ENCODE results near the gene TEX30.
"Not testable (repeated sequence)": the region's sequence is repeated elsewhere in the genome, so short reads cannot be mapped to it uniquely, and the experiment has no call there.

Gene TEX30

GRCh38 chr13:102800145-102801041 lies 26.8 kb upstream of the TEX30 start:
- Histone ChIP-seq H3K36me3 (ENCODE audit: control insufficient read depth, insufficient read depth, low read length) (no peaks in the 10 kb centered on the region), H3K4me3 (ENCODE audit: low read length) (peak overlapping the region; percentile 67), H3K9me3 (ENCODE audit: control insufficient read depth, insufficient read depth, low read length) (no peaks in the 10 kb centered on the region), H3K27ac (ENCODE audit: low read length) (no peak overlapping the region), H3K27me3 (ENCODE audit: control insufficient read depth, insufficient read depth, low read length) (no peaks in the 10 kb centered on the region; the same call in 1 of the 2 replicates), H3K4me1 (ENCODE audit: control insufficient read depth, insufficient read depth, low read length) (no peaks in the 10 kb centered on the region)
- no peak for DNase-seq (ENCODE audit: low read depth, low spot score)
- WGBS (ENCODE audit: insufficient coverage, insufficient read length): no CpG with 5 or more reads among the region's 81 CpGs

- Histone ChIP-seq H3K27me3 (ENCODE audit: control insufficient read depth, insufficient read depth, low read length) (no peaks in the 10 kb centered on the region; the same call in 1 of the 2 replicates), H3K36me3 (ENCODE audit: control insufficient read depth, insufficient read depth, low read length) (no peaks in the 10 kb centered on the region), H3K27ac (ENCODE audit: low read length) (no peak overlapping the region), H3K9me3 (ENCODE audit: control insufficient read depth, insufficient read depth, low read length) (no peaks in the 10 kb centered on the region), H3K4me3 (ENCODE audit: low read length) (peak overlapping the region; percentile 67; the same call in 1 of the 2 replicates), H3K4me1 (ENCODE audit: control insufficient read depth, insufficient read depth, low read length) (no peaks in the 10 kb centered on the region)
- DNase-seq (ENCODE audit: low read depth, low spot score): no peak
- WGBS (ENCODE audit: insufficient coverage, insufficient read length): no CpG with 5 or more reads among the region's 69 CpGs
Observed at GRCh38 chr13:102799426-102800144, 26.0 kb upstream of the TEX30 start.

GRCh38 chr13:102798581-102799425 lies 25.2 kb upstream of the TEX30 start, which contains the start of the genes BIVM and POGLUT2:
Gene BIVM, plus strand, starts transcription at chr13:102799119. Its CDS starts 8,149 bp downstream, at chr13:102807268.
Gene POGLUT2, minus strand, starts transcription at chr13:102798976. Its CDS starts 306 bp downstream, at chr13:102798670.
- DNase-seq (ENCODE audit: low read depth, low spot score): peak; percentile 84
- H3K4me1 ChIP-seq (ENCODE audit: control insufficient read depth, insufficient read depth, low read length): no peaks in the 10 kb centered on the region
- peak within 1 kb of the TSS; percentile 67 for H3K4me3 ChIP-seq (ENCODE audit: low read length)
- no CpG with 5 or more reads among the region's 72 CpGs for WGBS (ENCODE audit: insufficient coverage, insufficient read length)
- no peaks in the 10 kb centered on the region; the same call in 1 of the 2 replicates for H3K27me3 ChIP-seq (ENCODE audit: control insufficient read depth, insufficient read depth, low read length)
- H3K36me3 ChIP-seq (ENCODE audit: control insufficient read depth, insufficient read depth, low read length): no peaks in the 10 kb centered on the region
- no peaks in the 10 kb centered on the region for H3K9me3 ChIP-seq (ENCODE audit: control insufficient read depth, insufficient read depth, low read length)
- H3K27ac ChIP-seq (ENCODE audit: low read length): no peak within 1 kb of the TSS

DNA sequence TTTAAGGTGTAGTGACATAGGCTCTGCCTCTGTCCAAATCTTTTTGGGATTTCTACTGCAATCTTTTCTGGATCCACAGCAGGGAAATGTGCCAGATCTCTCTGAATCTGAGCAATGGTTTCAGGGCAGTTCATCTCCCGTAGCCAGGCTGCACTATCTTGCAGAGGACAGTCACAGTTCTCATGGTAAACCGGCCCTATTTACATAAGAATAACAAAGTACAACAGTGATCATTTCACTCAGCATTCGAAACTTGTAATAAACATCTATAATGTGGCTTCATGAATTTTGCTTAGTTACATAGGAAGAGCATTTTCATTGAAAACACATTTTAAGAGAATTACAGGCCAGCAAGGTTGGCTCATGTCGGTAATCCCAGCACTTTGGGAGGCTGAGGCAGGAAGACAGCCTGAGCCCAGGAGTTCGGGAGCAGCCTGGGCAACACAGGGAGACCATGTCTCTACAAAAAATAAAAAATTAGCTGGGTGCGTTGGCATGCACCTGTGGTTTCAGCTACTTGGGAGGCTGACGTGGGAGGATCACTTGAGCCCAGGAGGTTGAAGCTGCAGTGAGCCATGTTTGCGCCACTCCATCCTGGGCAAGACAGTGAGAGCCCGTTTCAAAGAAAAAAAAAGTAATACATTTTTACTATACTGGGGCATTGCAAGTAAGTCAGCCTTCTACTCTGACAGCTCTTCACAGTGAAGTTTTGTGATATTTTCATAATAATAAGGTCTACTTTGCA lies 20.2 kb upstream of the TEX30 start:
- no CpG with 5 or more reads among the region's 9 CpGs for WGBS (ENCODE audit: insufficient coverage, insufficient read length)
- Histone ChIP-seq H3K4me3 (ENCODE audit: low read length) (no peak overlapping the region), H3K4me1 (ENCODE audit: control insufficient read depth, insufficient read depth, low read length) (no peaks in the 10 kb centered on the region), H3K27ac (ENCODE audit: low read length) (no peak overlapping the region), H3K27me3 (ENCODE audit: control insufficient read depth, insufficient read depth, low read length) (no peaks in the 10 kb centered on the region; the same call in 1 of the 2 replicates), H3K36me3 (ENCODE audit: control insufficient read depth, insufficient read depth, low read length) (no peaks in the 10 kb centered on the region), H3K9me3 (ENCODE audit: control insufficient read depth, insufficient read depth, low read length) (no peaks in the 10 kb centered on the region)
- no peak for DNase-seq (ENCODE audit: low read depth, low spot score)

DNA sequence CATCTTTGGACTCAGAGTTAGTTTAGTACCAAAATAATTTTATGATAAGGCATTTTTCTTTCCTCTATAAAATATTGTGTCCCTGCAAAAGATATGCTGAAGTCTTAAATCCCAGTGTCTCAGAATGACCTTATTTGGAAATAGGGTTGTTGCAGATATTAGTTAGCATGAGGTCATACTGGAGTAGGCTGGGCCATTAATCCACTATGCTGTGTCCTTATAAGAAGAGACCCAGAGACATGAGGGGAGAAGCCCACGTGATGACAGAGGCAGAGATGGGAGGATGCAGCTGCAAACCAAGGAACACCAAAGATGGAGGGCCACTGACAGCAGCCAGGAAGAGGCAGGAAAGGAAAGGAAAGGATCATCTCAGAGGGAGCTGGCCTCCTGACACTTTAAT lies 18.8 kb upstream of the TEX30 start:
- no peaks in the 10 kb centered on the region for H3K36me3 ChIP-seq (ENCODE audit: control insufficient read depth, insufficient read depth, low read length)
- no peak for DNase-seq (ENCODE audit: low read depth, low spot score)
- no CpG with 5 or more reads among the region's 1 CpG for WGBS (ENCODE audit: insufficient coverage, insufficient read length)

GRCh38 chr13:102788683-102789082 lies 15.1 kb upstream of the TEX30 start:
- H3K36me3 ChIP-seq (ENCODE audit: control insufficient read depth, insufficient read depth, low read length): no peaks in the 10 kb centered on the region; the same call in 1 of the 2 replicates
- DNase-seq (ENCODE audit: low read depth, low spot score): no peak
- H3K4me1 ChIP-seq (ENCODE audit: control insufficient read depth, insufficient read depth, low read length): no peaks in the 10 kb centered on the region
- WGBS (ENCODE audit: insufficient coverage, insufficient read length): no CpG with 5 or more reads among the region's 8 CpGs
- no peak overlapping the region for H3K4me3 ChIP-seq (ENCODE audit: low read length)
- H3K9me3 ChIP-seq (ENCODE audit: control insufficient read depth, insufficient read depth, low read length): no peaks in the 10 kb centered on the region
- H3K27me3 ChIP-seq (ENCODE audit: control insufficient read depth, insufficient read depth, low read length): no peaks in the 10 kb centered on the region
- no peak overlapping the region for H3K27ac ChIP-seq (ENCODE audit: low read length)

More for the DNA sequence above, 18.8 kb upstream of the TEX30 start:
- Histone ChIP-seq H3K9me3 (ENCODE audit: control insufficient read depth, insufficient read depth, low read length) (no peaks in the 10 kb centered on the region), H3K27ac (ENCODE audit: low read length) (no peak overlapping the region), H3K4me3 (ENCODE audit: low read length) (no peak overlapping the region), H3K27me3 (ENCODE audit: control insufficient read depth, insufficient read depth, low read length) (no peaks in the 10 kb centered on the region), H3K4me1 (ENCODE audit: control insufficient read depth, insufficient read depth, low read length) (no peaks in the 10 kb centered on the region)

GRCh38 chr13:102784483-102784882 lies 10.9 kb upstream of the TEX30 start:
- no peaks in the 10 kb centered on the region; the same call in 1 of the 2 replicates for H3K36me3 ChIP-seq (ENCODE audit: control insufficient read depth, insufficient read depth, low read length)
- no CpG with 5 or more reads among the region's 3 CpGs for WGBS (ENCODE audit: insufficient coverage, insufficient read length)
- H3K4me3 ChIP-seq (ENCODE audit: low read length): no peak overlapping the region
- no peak overlapping the region for H3K27ac ChIP-seq (ENCODE audit: low read length)
- no peaks in the 10 kb centered on the region for H3K27me3 ChIP-seq (ENCODE audit: control insufficient read depth, insufficient read depth, low read length)
- no peaks in the 10 kb centered on the region for H3K9me3 ChIP-seq (ENCODE audit: control insufficient read depth, insufficient read depth, low read length)
- H3K4me1 ChIP-seq (ENCODE audit: control insufficient read depth, insufficient read depth, low read length): no peaks in the 10 kb centered on the region
- DNase-seq (ENCODE audit: low read depth, low spot score): no peak

- Histone ChIP-seq H3K9me3 (ENCODE audit: control insufficient read depth, insufficient read depth, low read length) (no peaks in the 10 kb centered on the region), H3K27me3 (ENCODE audit: control insufficient read depth, insufficient read depth, low read length) (no peaks in the 10 kb centered on the region), H3K4me1 (ENCODE audit: control insufficient read depth, insufficient read depth, low read length) (no peaks in the 10 kb centered on the region), H3K36me3 (ENCODE audit: control insufficient read depth, insufficient read depth, low read length) (no peaks in the 10 kb centered on the region; the same call in 1 of the 2 replicates), H3K27ac (ENCODE audit: low read length) (no peak overlapping the region), H3K4me3 (ENCODE audit: low read length) (no peak overlapping the region)
- no peak for DNase-seq (ENCODE audit: low read depth, low spot score)
- no CpG with 5 or more reads among the region's 1 CpG for WGBS (ENCODE audit: insufficient coverage, insufficient read length)
Observed at GRCh38 chr13:102781591-102781990, 8.0 kb upstream of the TEX30 start.

GRCh38 chr13:102780656-102781055 lies 7.1 kb upstream of the TEX30 start:
- not testable (repeated sequence) for H3K36me3 ChIP-seq (ENCODE audit: control insufficient read depth, insufficient read depth, low read length); H3K4me1 ChIP-seq (ENCODE audit: control insufficient read depth, insufficient read depth, low read length); H3K4me3 ChIP-seq (ENCODE audit: low read length); H3K27me3 ChIP-seq (ENCODE audit: control insufficient read depth, insufficient read depth, low read length); H3K27ac ChIP-seq (ENCODE audit: low read length); H3K9me3 ChIP-seq (ENCODE audit: control insufficient read depth, insufficient read depth, low read length); DNase-seq (ENCODE audit: low read depth, low spot score)
- WGBS (ENCODE audit: insufficient coverage, insufficient read length): no CpG with 5 or more reads among the region's 4 CpGs

Data from iPS DF 6.9 (cell line).